Measurements from ENCODE around the gene IL36A.

IL36A gene

GRCh38 chr2:113053666-113054065, 48.4 kb downstream of the IL36A start:
- DNase-seq: no peak

GRCh38 chr2:113054066-113054465, 48.8 kb downstream of the IL36A start:
- DNase-seq: no peak

- DNase-seq: no peak
These were observed 51.3 kb downstream of the IL36A start for GRCh38 chr2:113056521-113056920.

- no peak for DNase-seq
These were observed 51.9 kb downstream of the IL36A start for GRCh38 chr2:113057117-113057516.
